ENCODE measurements around the gene MOSMO. TPM values are rescaled to one million over a fixed set of nuclear protein-coding genes. Genes with fewer than 3 reads are reported as not detected.

Gene MOSMO
- total and polyA plus RNA-seq, 7 donors = 6.0 to 21.3 (median 11.3) TPM

DNA sequence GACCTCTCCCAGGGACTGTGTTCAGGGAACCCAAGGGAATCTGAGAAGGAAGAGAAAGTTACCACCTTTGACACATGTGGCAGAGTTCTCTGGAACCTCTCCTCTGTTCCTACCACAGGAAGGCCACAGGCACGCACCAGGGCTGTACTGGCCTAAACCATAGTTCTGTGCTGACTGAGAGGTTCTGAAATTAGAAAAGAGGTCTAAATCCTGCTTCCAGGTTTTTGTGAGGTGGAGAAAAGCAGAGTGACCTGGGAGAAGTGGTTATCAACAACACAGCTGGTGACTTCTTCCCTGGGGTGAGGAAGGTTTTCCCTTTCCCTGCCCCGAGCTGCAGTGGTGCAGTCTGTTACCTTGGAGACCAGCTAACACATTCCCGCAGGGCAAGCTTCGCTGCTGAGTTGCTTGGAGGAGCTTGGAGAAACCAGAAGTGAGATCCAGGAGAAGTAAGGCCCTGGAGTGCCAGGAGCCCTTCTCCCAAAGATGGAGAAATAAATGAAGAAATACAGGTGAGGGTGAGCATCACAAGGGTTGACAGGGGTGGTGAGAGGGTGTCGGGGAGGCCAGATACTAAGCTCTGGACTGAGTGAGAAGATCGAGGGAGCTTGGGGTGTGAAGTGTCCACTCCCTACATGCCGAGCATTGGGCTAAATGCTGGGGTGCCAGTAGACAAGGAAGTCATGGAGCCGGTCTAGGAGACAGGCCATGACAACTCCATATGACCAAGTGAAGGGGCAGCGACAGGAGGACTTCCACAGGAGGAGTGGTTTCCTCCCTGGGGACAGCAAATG is 84.4 kb downstream of the MOSMO start, which contains the start of gene VWA3A:
TSS of gene VWA3A (plus strand) at position 399 of the 791 bp plus-strand sequence. CDS start at position 496, 97 bp downstream.
- H3K9me3 ChIP-seq = no peaks in the 10 kb centered on the region
- H3K27me3 ChIP-seq (ENCODE audit: insufficient read depth in 3 of 3, low read length in 2 of 3) = no peaks in the 10 kb centered on the region
- DNase-seq (no peak), ATAC-seq (no peak)
- TF ChIP-seq, protein P1, sequence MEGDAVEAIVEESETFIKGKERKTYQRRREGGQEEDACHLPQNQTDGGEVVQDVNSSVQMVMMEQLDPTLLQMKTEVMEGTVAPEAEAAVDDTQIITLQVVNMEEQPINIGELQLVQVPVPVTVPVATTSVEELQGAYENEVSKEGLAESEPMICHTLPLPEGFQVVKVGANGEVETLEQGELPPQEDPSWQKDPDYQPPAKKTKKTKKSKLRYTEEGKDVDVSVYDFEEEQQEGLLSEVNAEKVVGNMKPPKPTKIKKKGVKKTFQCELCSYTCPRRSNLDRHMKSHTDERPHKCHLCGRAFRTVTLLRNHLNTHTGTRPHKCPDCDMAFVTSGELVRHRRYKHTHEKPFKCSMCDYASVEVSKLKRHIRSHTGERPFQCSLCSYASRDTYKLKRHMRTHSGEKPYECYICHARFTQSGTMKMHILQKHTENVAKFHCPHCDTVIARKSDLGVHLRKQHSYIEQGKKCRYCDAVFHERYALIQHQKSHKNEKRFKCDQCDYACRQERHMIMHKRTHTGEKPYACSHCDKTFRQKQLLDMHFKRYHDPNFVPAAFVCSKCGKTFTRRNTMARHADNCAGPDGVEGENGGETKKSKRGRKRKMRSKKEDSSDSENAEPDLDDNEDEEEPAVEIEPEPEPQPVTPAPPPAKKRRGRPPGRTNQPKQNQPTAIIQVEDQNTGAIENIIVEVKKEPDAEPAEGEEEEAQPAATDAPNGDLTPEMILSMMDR (IDR thresholded peaks at IDR 0.05) = no peak
- H3K27ac ChIP-seq = no peak within 1 kb of the TSS
- no peaks in the 10 kb centered on the region for H3K36me3 ChIP-seq (ENCODE audit: insufficient read depth in 1 of 2, low read depth in 1 of 2)
- intact Hi-C loops (cut with DNase I) = no loop called here
- no peak within 1 kb of the TSS for H3K4me3 ChIP-seq
- WGBS, 3 donors = 44 to 50% (median 49%) methylated on average over 9 of the region's 9 CpGs
- no peaks in the 10 kb centered on the region for H3K4me1 ChIP-seq

DNA sequence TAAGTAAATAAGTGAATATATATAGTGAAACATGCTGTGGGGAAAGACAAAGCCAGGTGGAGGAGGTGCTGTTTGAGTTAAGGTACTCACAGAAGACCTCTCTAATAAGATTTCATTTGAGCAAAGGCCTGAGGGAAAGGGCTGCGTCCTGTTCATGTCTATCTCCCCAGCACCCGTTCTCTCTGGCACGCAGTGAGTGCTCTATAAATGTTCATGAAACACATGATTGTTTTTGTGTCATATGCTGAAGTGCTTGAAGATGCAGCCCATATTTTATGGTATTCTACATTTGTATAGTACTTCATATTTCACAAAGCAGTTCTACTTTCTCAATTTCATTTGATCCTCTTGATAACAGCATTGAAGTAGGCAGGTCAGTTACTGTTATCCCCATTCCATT is 85.4 kb downstream of the MOSMO start:
- Histone ChIP-seq H3K4me3 (no peak overlapping the region), H3K36me3 (ENCODE audit: insufficient read depth in 1 of 2, low read depth in 1 of 2) (no peaks in the 10 kb centered on the region), H3K4me1 (no peaks in the 10 kb centered on the region), H3K27me3 (ENCODE audit: insufficient read depth in 3 of 3, low read length in 2 of 3) (no peaks in the 10 kb centered on the region), H3K9me3 (no peaks in the 10 kb centered on the region), H3K27ac (no peak overlapping the region)
- ATAC-seq (no peak), DNase-seq (no peak)
- TF ChIP-seq, protein P1 (IDR thresholded peaks at IDR 0.05) = no peak
- WGBS, 3 donors = 75 to 87% (median 85%) methylated on average over 3 of the region's 3 CpGs
- intact Hi-C loops (cut with DNase I) = no loop called here

DNA sequence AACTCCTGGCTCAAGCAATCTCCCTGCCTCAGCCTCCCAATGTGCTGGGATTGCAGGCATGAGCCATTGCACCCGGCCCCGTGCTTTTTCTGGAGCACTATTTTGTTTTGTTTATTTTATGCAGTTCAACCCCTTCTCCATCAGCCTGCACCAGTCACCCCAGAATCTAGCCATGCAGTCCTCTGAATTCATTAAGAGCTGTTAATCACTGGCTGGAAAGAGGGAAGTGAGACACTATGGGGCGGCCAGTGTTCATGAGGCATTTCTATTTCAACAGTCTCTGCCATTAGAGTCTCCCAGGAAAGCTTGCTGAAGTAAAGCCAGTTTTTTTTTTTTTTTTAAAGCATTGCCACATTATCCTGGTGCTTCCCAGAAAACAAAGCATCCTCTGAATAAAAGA is 86.1 kb downstream of the MOSMO start:
- TF ChIP-seq, protein P1 (IDR thresholded peaks at IDR 0.05) = no peak
- H3K4me3 ChIP-seq = no peak overlapping the region
- no peaks in the 10 kb centered on the region for H3K4me1 ChIP-seq
- ATAC-seq (no peak), DNase-seq (no peak)
- H3K27me3 ChIP-seq (ENCODE audit: insufficient read depth in 3 of 3, low read length in 2 of 3) = no peaks in the 10 kb centered on the region
- 79 to 88% (median 85%) methylated on average over 3 of the region's 3 CpGs for WGBS, 3 donors
- H3K27ac ChIP-seq = no peak overlapping the region
- intact Hi-C loops (cut with DNase I) = no loop called here
- H3K36me3 ChIP-seq (ENCODE audit: insufficient read depth in 1 of 2, low read depth in 1 of 2) = no peaks in the 10 kb centered on the region
- no peaks in the 10 kb centered on the region for H3K9me3 ChIP-seq

DNA sequence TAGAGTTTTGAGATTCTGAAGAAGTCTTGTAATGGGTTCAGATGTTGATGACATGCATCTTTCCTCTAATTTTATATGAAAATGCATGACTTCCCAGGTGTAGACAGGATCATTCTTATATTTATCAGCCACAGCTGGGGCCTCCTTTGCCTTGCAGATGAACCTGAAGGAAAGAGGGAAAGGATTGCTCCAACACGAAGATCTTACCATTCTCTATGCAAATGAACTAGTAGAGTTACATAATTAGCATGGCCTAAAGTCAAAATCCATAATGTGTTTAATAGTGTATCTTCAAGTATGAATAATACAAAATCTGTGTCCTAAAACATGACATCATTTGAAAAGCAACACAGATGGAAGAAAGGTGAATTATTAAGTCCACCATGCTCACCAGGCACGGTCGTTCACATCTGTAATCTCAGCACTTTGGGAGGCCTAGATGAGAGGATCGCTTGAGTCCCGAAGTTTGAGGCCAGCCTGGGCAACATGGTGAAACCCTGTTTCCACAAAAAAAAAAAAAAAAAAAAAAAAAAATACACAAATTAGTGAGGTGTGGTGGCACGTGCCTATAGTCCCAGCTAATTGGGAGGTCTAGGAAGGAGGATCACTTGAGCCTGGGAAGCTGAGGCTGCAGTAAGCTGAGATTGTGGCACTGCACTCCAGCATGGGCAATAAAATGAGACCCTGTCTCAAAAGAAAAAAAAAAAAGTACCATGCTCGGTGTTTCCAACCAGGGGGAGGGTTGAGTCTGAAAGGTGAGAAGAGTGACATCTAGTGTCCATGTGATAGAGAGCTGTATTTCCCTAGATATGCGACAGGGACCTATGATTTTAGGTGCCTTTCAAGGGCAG is 90.7 kb downstream of the MOSMO start:
- ATAC-seq = peak in 3 of 4 donors; percentile 71 to 81 (median 78)
- intact Hi-C loops (cut with DNase I) = loop anchor here in 1 of 2 donors (5.0 kb wide), 2 partner anchors 96 to 146 kb away; partner anchors contain the start of genes PDZD9 and UQCRC2
- no peak overlapping the region for H3K4me3 ChIP-seq
- H3K27me3 ChIP-seq (ENCODE audit: insufficient read depth in 3 of 3, low read length in 2 of 3) = no peaks in the 10 kb centered on the region
- 51 to 57% (median 56%) methylated on average over 8 of the region's 8 CpGs for WGBS, 3 donors
- no peak for DNase-seq
- no peaks in the 10 kb centered on the region for H3K9me3 ChIP-seq
- no peaks in the 10 kb centered on the region for H3K36me3 ChIP-seq (ENCODE audit: insufficient read depth in 1 of 2, low read depth in 1 of 2)
- H3K27ac ChIP-seq = no peak overlapping the region
- H3K4me1 ChIP-seq = no peaks in the 10 kb centered on the region
- TF ChIP-seq, protein P1 (IDR thresholded peaks at IDR 0.05) = peak; percentile 57

Measured in psoas muscle (tissue), 8 donors.